GM23338 (cell line): ENCODE data around the gene CHCHD6. TPM values are rescaled to one million over a fixed set of nuclear protein-coding genes. Genes with fewer than 3 reads are reported as not detected.
A peak's percentile ranks its signal among the peaks of the same experiment; 100 is the strongest.

Experiments
- ATAC-seq: fragments of 200-7000 bp; cut with Tn5 transposase; 3 replicates; pipeline ENCODE4 v1.9.1; 2020
- DNase-seq: peaks from one replicate; pipeline ENCODE4 v3.0.0-alpha.2; 2015; ENCODE audit warnings: low spot score
- H2AFZ ChIP-seq: fragments of 200-600 bp; sonication (generic); 2 replicates; pipeline ENCODE4 v1.8.0; 2016; ENCODE audit warnings: antibody characterized with exemption, mild to moderate bottlenecking, moderate library complexity
- H3F3A ChIP-seq: fragments of 200-600 bp; sonication (generic); replicated peaks from 2 replicates; pipeline ENCODE4 v1.8.0; 2017; ENCODE audit warnings: antibody characterized with exemption, mixed run types, low read depth
- H3K27ac ChIP-seq: fragments of 200-600 bp; sonication (generic); 2 replicates; pipeline ENCODE4 v1.6.1; 2016; ENCODE audit warnings: low read depth
- H3K27me3 ChIP-seq: fragments of 200-600 bp; sonication (generic); 2 replicates; pipeline ENCODE4 v1.8.0; 2016; ENCODE audit warnings: mild to moderate bottlenecking, mixed run types, moderate library complexity; ENCODE audit not compliant: insufficient read depth
- H3K36me3 ChIP-seq: fragments of 200-600 bp; sonication (generic); 2 replicates; pipeline ENCODE4 v1.8.0; 2016; ENCODE audit warnings: mild to moderate bottlenecking; ENCODE audit not compliant: insufficient read depth
- H3K4me1 ChIP-seq: fragments of 200-600 bp; sonication (generic); 2 replicates; pipeline ENCODE4 v1.8.0; 2016; ENCODE audit warnings: mild to moderate bottlenecking, moderate library complexity; ENCODE audit not compliant: insufficient read depth
- H3K4me2 ChIP-seq: fragments of 200-600 bp; sonication (generic); 2 replicates; pipeline ENCODE4 v1.7.1; 2017; ENCODE audit warnings: mixed run types
- H3K4me3 ChIP-seq: fragments of 200-600 bp; sonication (generic); 2 replicates; pipeline ENCODE4 v1.6.1; 2016; ENCODE audit warnings: mixed run types
- H3K79me2 ChIP-seq: fragments of 200-600 bp; sonication (generic); replicated peaks from 2 replicates; pipeline ENCODE4 v1.8.0; 2017; ENCODE audit warnings: mild to moderate bottlenecking; ENCODE audit not compliant: insufficient read depth
- H3K9me2 ChIP-seq: fragments of 200-600 bp; sonication (generic); 2 replicates; pipeline ENCODE4 v1.8.0; 2017; ENCODE audit not compliant: insufficient read depth
- H4K20me1 ChIP-seq: fragments of 200-600 bp; sonication (generic); replicated peaks from 2 replicates; pipeline ENCODE4 v1.8.0; 2017; ENCODE audit warnings: mild to moderate bottlenecking; ENCODE audit not compliant: insufficient read depth
- H3K27ac Mint-ChIP-seq: 2 replicates; pipeline ENCODE4 v1.8.0; 2020; ENCODE audit warnings: inconsistent platforms, mild to moderate bottlenecking, moderate library complexity, mixed read lengths
- H3K27me3 Mint-ChIP-seq: 3 replicates; pipeline ENCODE4 v1.8.0; 2022; ENCODE audit warnings: low read depth, mild to moderate bottlenecking, moderate library complexity, mixed read lengths, inconsistent platforms; ENCODE audit not compliant: insufficient read depth, poor library complexity
- H3K36me3 Mint-ChIP-seq: 3 replicates; pipeline ENCODE4 v1.8.0; 2021; ENCODE audit warnings: low read depth, mild to moderate bottlenecking, inconsistent platforms, moderate library complexity, mixed read lengths
- H3K4me1 Mint-ChIP-seq: 3 replicates; pipeline ENCODE4 v1.8.0; 2020; ENCODE audit warnings: mild to moderate bottlenecking, inconsistent platforms, mixed read lengths
- H3K4me3 Mint-ChIP-seq: 3 replicates; pipeline ENCODE4 v1.8.0; 2021; ENCODE audit warnings: moderate library complexity, mild to moderate bottlenecking, inconsistent platforms, mixed read lengths
- H3K9me3 Mint-ChIP-seq: 3 replicates; pipeline ENCODE4 v1.8.0; 2020; ENCODE audit warnings: moderate library complexity, mild to moderate bottlenecking, inconsistent platforms, mixed read lengths
- CREB1 ChIP-seq: fragments of 250-450 bp; sonication (Bioruptor Pico); IDR thresholded peaks from 2 replicates; pipeline ENCODE4 v1.5.0; 2020; ENCODE audit warnings: low read depth, mild to moderate bottlenecking, moderate library complexity
- CTCF ChIP-seq, 2 experiments: fragments of 200-600 bp in 1 of 2; sonication (generic) in 1 of 2; conservative IDR thresholded peaks; 2 replicates each; pipeline versions ENCODE4 v1.5.1 to v1.6.1; 2016 to 2017; ENCODE audit warnings: antibody characterized with exemption in 2 of 2, low read depth in 2 of 2, mild to moderate bottlenecking in 2 of 2, moderate library complexity in 1 of 2
- ETS1 ChIP-seq: IDR thresholded peaks from 2 replicates; pipeline ENCODE4 v1.6.1; 2016; ENCODE audit warnings: antibody characterized with exemption
- NANOG ChIP-seq: IDR thresholded peaks from 2 replicates; pipeline ENCODE4 v1.6.1; 2016; ENCODE audit warnings: antibody characterized with exemption, borderline replicate concordance
- STAT1 ChIP-seq: IDR thresholded peaks from one replicate; pipeline ENCODE4 v1.6.1; 2016; ENCODE audit warnings: antibody characterized with exemption; ENCODE audit not compliant: unreplicated experiment
- polyA plus RNA-seq: library from polyadenylated mRNA; unstranded; fragments of >200 nt; fragmentation: Nextera tagmentation; extraction: Ambion mirVana; gene quantifications from 2 replicates; pipeline ENCODE4 v1.2.1, GENCODE V29; 2016
- total RNA-seq: library from RNA; depleted of rRNA; stranded (reverse); fragments of >200 nt; shearing (Covaris generic); gene quantifications from 2 replicates; pipeline ENCODE4 v1.2.3, GENCODE V29; 2014
- TF ChIP-seq, protein P1 (sequence below): fragments of 250-450 bp; sonication (Bioruptor Pico); IDR thresholded peaks from 2 replicates; pipeline ENCODE4 v1.5.0; 2020; ENCODE audit warnings: mild to moderate bottlenecking, moderate library complexity

The CHCHD6 gene
- total and polyA plus RNA-seq, 2 experiments from 2014 or later: 28.8 to 43.0 TPM

DNA sequence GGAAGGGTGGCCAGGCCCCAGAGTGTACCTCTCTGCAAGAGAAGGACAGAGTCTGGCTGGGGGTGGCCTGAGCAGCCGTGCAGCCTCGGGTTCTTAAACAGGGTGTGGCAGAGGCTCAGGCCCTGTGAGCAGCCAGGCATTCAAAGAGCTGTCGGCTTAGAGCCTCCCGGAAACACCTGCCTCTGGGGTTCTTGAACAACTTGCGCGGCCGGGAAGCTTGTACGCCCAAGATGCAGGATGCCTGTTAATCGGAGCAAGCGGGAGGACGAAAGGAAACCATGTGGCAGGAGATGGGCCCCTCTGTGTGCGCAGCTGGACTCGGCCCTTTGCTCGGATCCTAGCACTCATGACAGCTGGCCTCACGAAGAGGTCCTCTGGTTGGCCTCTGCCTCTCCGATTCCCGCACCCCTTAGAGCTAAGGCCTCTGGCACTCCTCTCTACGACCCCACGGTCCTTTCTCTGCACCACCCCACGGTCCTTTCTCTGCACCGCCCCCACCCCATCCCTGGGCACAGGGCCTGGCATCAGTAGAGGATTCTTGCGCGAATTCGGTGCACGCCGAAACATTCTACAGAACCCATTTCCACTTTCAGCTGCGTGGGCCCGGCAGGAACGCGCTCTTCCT, 25.2 kb upstream of the CHCHD6 start (continued):
- TF ChIP-seq CTCF (conservative IDR thresholded peaks at IDR 0.05; ENCODE audit: low read depth in 2 of 2): no peak

DNA sequence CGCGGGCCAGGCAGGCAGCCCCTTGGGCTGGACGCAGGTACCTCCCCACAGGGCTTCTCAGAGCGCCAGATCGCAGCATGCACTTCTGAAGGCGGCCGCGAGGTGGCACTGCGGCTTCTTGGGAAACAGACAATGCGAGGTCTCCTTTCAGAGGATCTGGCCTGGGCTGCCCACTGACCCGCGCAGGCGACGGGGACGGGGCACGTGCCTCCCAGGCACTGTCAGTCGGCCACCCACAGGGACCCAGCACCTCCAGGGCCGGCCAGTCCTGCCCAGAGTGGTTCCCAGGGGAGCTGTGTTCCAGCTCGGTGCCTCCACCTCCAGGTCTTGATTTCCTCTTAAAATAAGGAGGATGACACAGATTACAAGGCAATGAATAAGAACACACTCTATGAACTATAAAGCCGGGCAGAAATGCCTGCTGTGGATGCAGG, 24.7 kb upstream of the CHCHD6 start:
- H3K27ac Mint-ChIP-seq: no peak overlapping the region
- Histone ChIP-seq H3K79me2 (no peaks in the 10 kb centered on the region), H3K27ac (no peak overlapping the region), H3K9me2 (no peaks in the 10 kb centered on the region), H3K36me3 (no peaks in the 10 kb centered on the region), H3K27me3 (peaks cover 22% of the 10 kb centered on the region), H3K4me2 (peak overlapping the region; percentile 78), H4K20me1 (no peaks in the 10 kb centered on the region), H3F3A (no peaks in the 10 kb centered on the region), H3K4me3 (peak overlapping the region; percentile 44; the same call in 1 of the 2 replicates), H2AFZ (peak overlapping the region; percentile 98), H3K4me1 (peaks cover 11% of the 10 kb centered on the region)
- H3K36me3 Mint-ChIP-seq: no peaks in the 10 kb centered on the region
- peak overlapping the region; percentile 59; the same call in 2 of the 3 replicates for H3K4me3 Mint-ChIP-seq
- ATAC-seq: peak; percentile 94
- DNase-seq: peak; percentile 89
- H3K4me1 Mint-ChIP-seq: peaks cover 27% of the 10 kb centered on the region
- no peaks in the 10 kb centered on the region; the same call in 2 of the 3 replicates for H3K9me3 Mint-ChIP-seq
- TF ChIP-seq NANOG: no peak
- no peak for TF ChIP-seq ETS1
- peak; percentile 85 to 90 for TF ChIP-seq CTCF (conservative IDR thresholded peaks at IDR 0.05; ENCODE audit: low read depth in 2 of 2)
- no peak for TF ChIP-seq STAT1
- no peak for TF ChIP-seq CREB1 (CRISPR knock-in tag)
- TF ChIP-seq, protein P1, sequence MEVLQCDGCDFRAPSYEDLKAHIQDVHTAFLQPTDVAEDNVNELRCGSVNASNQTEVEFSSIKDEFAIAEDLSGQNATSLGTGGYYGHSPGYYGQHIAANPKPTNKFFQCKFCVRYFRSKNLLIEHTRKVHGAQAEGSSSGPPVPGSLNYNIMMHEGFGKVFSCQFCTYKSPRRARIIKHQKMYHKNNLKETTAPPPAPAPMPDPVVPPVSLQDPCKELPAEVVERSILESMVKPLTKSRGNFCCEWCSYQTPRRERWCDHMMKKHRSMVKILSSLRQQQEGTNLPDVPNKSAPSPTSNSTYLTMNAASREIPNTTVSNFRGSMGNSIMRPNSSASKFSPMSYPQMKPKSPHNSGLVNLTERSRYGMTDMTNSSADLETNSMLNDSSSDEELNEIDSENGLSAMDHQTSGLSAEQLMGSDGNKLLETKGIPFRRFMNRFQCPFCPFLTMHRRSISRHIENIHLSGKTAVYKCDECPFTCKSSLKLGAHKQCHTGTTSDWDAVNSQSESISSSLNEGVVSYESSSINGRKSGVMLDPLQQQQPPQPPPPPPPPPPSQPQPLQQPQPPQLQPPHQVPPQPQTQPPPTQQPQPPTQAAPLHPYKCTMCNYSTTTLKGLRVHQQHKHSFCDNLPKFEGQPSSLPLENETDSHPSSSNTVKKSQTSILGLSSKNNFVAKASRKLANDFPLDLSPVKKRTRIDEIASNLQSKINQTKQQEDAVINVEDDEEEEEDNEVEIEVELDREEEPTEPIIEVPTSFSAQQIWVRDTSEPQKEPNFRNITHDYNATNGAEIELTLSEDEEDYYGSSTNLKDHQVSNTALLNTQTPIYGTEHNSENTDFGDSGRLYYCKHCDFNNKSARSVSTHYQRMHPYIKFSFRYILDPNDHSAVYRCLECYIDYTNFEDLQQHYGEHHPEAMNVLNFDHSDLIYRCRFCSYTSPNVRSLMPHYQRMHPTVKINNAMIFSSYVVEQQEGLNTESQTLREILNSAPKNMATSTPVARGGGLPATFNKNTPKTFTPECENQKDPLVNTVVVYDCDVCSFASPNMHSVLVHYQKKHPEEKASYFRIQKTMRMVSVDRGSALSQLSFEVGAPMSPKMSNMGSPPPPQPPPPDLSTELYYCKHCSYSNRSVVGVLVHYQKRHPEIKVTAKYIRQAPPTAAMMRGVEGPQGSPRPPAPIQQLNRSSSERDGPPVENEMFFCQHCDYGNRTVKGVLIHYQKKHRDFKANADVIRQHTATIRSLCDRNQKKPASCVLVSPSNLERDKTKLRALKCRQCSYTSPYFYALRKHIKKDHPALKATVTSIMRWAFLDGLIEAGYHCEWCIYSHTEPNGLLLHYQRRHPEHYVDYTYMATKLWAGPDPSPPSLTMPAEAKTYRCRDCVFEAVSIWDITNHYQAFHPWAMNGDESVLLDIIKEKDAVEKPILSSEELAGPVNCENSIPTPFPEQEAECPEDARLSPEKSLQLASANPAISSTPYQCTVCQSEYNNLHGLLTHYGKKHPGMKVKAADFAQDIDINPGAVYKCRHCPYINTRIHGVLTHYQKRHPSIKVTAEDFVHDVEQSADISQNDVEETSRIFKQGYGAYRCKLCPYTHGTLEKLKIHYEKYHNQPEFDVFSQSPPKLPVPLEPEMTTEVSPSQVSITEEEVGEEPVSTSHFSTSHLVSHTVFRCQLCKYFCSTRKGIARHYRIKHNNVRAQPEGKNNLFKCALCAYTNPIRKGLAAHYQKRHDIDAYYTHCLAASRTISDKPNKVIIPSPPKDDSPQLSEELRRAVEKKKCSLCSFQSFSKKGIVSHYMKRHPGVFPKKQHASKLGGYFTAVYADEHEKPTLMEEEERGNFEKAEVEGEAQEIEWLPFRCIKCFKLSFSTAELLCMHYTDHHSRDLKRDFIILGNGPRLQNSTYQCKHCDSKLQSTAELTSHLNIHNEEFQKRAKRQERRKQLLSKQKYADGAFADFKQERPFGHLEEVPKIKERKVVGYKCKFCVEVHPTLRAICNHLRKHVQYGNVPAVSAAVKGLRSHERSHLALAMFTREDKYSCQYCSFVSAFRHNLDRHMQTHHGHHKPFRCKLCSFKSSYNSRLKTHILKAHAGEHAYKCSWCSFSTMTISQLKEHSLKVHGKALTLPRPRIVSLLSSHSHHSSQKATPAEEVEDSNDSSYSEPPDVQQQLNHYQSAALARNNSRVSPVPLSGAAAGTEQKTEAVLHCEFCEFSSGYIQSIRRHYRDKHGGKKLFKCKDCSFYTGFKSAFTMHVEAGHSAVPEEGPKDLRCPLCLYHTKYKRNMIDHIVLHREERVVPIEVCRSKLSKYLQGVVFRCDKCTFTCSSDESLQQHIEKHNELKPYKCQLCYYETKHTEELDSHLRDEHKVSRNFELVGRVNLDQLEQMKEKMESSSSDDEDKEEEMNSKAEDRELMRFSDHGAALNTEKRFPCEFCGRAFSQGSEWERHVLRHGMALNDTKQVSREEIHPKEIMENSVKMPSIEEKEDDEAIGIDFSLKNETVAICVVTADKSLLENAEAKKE (CRISPR knock-in tag): no peak
- H3K27me3 Mint-ChIP-seq: peaks cover 22% of the 10 kb centered on the region
